Jurkat, Clone E6-1 (cell line): ENCODE measurements around the gene DKK3. TPM values are rescaled to one million over a fixed set of nuclear protein-coding genes. Genes with fewer than 3 reads are reported as not detected.
"Not testable (repeated sequence)": the region's sequence is repeated elsewhere in the genome, so short reads cannot be mapped to it uniquely, and the experiment has no call there.

Experiments
- DNase-seq: peaks from one replicate; pipeline ENCODE4 v3.0.0-alpha.2; 2011; ENCODE audit warnings: low read depth, low spot score
- H3K4me3 ChIP-seq: 2 replicates; pipeline ENCODE4 v1.5.1; 2011; ENCODE audit warnings: mild to moderate bottlenecking, low read length, control low read depth, moderate library complexity
- polyA plus RNA-seq: library from polyadenylated mRNA; unstranded; fragments of >200 nt; gene quantifications from one replicate; pipeline ENCODE4 v1.2.1, GENCODE V29; 2012; ENCODE audit warnings: missing spikeins; ENCODE audit not compliant: insufficient read length, insufficient read depth

DKK3 gene
- 0.95 TPM for polyA plus RNA-seq

DNA sequence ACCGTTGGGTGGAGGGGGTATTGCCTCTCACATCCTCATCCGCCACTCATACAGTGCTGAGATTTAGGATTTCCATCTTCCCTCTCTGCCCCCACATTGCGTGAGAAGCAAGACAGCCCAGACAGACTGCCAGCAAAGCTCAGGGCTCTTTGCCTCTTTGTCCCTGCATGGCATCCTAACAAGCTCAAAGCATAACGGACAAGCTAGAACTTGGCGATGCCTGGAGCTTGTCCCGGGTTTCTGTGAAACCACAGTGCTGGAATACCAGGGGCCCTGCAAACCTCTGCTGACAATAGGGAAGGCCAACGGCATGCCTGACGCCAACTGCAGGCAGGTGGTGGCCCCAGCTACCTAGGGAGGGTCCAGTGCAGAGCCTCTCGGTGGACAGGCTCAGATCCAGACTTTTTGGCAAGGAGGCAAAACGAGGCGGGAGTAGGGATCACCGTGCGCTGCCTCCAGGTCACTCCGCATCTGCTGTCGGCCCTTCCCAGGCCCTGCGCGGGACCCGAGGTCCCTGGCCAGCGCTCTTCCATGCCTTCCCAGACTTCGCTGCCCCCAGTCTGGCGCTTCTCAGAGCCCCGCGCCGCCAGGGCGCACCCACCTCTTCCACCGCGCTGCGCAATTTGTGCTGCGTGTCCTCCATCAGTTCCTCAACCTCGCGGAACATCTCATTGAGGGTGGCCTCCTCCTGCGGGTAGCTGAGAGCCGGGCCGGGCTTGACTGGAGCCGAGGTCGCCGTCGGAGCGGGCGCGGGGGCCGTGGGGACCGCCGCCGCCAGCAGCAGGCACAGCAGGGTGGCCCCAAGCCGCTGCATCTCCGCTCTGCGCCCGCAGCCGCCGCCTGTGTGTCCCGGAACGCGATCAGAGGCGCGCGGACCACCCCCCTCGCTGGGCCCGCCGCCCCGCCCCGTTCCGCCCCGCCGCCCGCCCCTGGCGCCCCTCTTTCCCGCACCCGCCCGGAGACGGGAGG lies at the start of gene DKK3:
Gene DKK3, minus strand, starts transcription at position 858 of the 969 bp plus-strand sequence. Its CDS starts 44 bp downstream, at position 814.
- peak within 1 kb of the TSS; percentile 11; the same call in 1 of the 2 replicates for H3K4me3 ChIP-seq
- DNase-seq: no peak

DNA sequence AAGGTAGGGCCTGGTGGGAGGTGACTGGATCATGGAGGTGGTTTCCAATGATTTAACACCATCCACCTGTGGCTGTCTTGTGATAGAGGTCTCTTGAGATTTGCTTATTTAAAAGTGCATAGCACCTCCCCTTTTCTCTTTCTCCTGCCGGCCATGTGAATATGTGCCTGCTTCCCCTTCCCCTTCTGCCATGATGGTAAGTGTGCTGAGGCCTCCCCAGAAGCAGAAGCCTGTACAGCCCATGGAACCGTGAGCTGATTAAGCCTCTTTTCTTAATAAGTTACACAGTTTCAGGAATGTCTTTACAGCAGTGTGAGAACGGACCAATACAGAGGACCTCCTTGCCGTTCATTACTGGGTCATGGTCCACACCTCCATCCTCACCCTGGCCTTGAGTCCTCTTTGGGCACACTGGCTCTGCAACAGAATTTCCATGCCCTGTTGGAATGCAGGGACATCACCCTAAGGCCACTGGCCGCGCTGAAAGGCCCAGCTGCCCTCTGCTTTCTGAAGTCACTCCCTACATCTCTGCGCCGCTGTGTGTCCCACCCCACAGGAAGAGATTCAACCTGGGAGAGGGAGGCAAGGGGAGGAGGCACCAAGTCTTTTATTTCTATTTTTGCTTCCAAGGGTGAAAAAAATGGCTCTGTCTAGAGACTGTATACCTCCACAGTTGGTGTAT lies 49.0 kb upstream of the DKK3 start:
- no peak for DNase-seq
- no peak overlapping the region for H3K4me3 ChIP-seq

DNA sequence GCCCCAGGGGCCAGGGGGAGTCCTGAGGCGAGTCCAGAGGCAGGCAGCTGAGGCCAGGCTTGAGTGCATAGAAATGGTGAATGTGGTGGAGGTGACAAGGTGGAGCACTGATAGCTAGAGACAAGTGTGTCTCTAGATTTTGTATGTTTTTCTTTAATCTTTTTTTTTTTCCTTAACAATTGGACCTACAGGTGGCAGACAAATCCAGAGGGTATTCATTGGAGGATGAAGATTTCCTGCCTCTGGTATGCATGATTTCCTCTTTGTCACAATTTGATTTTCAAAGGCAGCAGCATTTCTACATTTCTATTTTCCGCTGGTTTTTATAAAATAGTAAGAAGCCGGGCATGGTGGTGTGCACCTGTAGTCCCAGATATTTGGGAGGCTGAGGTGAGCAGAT lies 47.7 kb upstream of the DKK3 start:
- no peak for DNase-seq
- no peak overlapping the region for H3K4me3 ChIP-seq

DNA sequence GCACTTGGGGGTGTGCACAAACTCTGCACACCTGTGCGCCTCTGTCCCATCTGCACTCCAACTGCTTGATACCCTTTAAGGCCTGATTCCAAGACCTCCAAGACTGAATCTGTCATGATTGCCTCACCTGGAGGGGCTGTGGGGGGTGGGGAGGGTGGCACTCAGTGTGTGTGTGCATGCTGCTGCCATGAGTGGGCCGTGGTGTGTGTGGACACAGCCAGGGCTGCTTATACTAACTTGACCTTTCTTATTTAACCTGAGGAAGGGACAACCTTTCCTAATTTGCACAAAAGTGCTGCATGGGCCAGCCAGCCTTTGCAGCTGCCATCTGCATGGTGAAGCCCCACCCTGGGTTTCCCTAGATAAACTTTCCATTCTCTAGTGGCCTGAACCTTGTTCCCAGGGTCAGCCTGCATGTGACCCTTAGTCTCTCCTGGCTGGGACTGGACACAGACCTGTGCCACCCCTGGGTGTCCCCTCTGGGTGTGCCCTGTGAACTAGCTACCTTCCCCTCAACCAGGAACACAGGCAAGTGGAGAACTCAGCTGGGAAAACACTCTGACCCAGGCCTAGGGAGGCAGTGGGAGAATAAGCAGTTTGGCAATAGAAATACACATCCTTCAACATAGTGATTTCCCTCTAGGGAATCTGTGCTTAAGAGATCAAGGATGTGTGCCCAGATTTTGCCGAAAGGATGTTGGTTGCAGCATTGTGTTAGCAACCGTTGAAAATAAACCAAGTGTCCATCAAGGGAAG lies 45.4 kb upstream of the DKK3 start:
- DNase-seq: no peak
- H3K4me3 ChIP-seq: no peak overlapping the region

DNA sequence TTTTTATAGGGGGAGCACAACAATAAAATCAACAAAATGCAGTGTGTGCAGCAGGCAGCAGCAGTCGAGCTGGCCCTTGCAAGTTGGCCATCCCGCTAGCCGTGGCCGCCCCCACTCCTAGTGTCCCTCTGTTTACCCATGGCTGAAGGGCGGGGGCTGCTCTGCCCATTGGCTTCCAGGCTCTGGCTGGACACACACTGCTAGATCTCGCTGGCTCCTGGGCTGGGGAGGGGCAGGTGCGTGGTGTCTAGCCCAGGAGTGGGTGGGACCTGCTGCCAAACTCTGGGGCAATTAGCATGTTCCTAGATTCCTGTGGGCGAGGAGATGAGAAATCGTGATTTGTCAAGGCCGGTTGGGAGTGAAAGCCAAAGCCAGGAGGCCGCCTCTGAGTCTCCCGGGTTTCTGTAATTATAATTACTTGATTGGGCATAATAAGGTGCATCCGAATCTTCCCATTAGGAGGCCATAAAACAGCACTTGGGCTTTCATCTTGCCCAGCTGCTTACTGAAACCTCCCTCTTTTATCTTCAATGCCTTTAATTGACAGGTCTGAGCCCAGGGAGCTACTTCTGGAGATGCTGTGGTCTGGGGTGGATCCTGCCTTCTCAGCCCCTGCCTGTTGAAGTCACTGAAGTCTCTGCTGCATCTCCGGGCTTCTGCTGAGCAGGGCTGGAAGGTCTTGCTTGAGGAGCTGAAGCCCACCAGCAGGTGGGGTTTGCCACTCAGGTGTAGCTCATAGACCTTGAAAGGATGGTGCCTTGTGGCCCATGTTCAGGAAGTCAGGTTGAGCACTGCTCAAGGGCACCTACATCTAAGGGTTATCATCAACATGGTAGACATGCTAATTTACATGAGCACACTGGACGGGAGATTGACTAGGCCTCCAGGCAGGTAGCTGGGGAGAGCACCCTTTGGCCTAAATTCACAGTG lies 44.5 kb upstream of the DKK3 start:
- no peak overlapping the region for H3K4me3 ChIP-seq
- DNase-seq: peak; percentile 52

DNA sequence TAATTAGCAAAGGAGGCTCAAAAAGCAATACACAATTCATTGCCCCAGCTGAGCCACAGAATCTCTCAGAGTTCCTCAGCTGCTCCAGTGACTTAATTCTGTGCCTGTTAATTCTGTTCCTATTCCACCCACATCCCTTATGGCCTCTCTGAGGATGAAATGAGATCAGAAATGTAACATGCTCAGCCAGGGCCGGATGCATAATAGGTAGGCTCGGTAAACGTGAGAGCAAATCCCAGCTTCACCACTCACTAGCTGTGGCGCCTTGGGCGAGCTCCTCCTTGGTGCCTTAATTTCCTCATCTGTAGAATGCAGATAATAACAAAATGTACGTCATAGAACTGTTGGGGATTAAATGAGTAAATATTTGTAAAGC lies 42.8 kb upstream of the DKK3 start:
- no peak for DNase-seq
- no peak overlapping the region for H3K4me3 ChIP-seq

DNA sequence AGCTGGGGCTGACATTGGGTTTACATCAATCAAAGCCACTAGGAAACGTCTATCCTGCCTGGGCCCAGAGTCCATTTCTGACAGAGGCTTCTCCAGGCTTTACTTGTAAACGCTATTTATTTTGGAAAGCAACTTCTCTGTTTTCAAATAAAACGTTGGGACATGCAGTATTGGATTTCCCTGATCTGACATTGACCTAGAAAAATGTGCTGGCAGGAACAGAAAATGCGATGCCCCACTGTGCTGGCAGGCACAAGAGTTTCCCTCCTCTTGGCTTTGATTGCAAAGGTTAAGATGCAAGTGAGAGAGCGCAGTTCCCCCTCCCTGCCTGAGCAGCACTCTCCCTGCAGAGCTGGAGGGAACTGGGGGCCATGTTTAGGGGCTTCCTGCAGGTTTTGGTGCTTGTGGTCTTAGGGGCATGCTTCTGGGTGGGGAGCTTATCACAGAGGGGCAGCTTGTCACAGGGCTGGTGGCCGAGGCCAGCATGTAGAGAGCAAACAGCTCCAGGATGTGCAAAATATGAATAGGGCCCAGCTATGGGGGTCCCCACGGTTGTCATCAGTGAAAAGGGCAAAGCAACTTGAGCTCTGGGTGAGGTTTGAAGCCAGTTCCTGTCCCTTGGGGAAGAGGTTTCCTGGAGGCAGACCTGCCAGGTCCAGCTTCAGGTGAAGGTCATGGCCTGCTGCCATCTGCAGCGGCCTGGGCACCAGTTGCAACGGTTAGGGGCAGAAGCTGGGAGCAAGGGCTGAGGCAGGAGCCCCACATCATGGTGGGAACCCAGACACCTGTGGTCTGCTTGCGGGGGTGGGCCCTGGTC lies 42.3 kb upstream of the DKK3 start:
- no peak overlapping the region for H3K4me3 ChIP-seq
- no peak for DNase-seq

DNA sequence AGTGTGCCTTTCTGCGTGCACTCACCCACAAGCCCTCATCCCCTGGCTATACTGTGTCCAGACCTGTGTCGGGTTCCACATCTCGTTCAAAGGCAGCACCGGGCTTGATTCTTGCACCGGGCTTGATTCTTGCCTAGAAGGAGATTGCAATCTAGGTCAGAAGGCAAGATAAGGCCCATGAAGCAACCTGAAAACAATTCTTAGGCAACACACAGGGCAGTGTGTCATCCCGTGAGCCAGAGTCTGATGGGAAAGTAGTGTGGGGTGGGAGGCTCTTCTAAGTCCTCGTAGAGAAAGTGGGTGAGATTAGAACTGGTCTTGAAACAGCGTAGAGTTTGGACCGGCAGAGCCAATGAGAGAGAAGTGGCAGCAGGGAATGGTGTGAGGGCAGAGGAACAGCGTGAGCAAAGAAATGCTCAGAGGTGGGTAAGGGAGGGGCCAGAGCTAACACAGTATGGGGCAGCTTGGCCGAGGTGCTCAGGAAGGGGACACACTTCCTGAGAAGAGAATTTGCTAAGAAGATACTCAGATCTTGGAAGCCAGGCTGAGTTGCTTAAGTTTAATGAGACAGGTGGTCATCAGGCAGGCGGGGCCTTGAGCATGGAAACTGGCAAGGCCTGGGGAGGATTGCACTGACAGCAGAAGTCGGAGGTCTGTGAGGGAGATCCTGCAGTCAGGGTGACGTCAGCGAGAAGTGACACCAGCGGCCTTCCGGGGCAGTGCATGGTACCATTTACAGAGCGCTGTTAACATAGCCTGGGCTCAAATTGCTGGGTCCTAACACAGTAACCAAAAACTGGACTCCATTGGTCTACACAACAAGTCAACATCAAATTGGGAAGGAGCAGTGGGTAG lies 40.7 kb upstream of the DKK3 start:
- DNase-seq: no peak
- H3K4me3 ChIP-seq: no peak overlapping the region

DNA sequence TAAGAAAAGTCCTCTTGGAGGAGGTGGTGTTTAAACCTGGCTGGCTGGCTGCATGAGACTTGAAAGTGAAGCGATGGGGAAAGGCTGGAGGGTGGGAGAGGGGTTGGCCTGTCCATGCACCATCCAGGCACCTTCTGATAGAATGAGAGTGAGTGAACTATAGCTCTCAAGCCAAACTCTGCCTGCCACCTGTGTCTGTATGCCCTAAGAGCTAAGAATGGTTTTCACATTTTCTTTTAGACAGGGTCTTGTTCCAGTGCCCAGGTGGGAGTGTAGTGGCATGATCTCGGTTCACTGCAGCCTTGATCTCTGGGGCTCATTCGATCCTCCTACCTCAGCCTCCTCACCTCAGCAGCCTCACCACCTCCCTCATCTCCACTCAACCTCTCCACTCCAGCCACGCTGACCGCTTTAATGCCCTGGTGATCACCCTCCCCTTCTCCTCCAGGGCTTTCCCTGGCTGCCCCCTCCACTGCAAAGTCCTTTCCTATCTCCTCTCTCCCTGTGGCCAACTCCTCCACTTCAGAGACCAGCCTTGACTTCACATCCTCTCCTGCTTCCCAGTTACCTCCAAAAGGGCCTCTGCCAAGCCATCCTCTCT lies 38.3 kb upstream of the DKK3 start:
- DNase-seq: no peak

DNA sequence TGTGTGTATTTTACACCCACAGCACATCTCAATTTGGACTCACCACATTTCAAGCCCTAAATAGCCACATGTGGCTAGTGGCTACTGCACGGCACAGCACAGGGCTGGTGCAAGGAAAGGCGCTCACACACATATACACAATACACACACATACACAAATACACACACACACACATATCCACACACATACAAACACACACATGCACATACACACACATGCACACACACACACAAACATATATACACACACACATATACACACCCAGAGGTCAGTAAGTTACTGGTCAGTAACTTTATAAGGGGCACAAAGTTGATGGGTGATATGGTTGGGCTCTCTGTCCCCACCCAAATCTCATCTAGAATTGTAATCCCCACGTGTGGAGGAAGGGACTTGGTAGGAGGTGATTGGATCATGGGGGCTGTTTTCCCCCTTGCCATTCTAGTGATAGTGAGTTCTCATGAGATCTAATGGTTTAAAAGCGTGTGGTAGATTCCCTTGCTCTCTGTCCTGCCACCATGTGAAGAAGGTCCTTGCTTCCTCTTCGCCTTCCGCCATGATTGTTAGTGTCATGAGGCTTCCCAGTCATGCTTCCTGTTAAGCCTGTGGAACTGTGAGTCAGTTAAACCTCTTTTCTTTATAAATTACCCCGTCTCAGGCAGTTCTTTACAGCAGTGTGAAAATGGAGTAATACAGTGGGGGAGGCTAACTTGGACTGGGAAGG lies 37.6 kb upstream of the DKK3 start:
- H3K4me3 ChIP-seq: no peak overlapping the region
- no peak for DNase-seq

More for the DNA sequence above, 38.3 kb upstream of the DKK3 start:
- H3K4me3 ChIP-seq: no peak overlapping the region

DNA sequence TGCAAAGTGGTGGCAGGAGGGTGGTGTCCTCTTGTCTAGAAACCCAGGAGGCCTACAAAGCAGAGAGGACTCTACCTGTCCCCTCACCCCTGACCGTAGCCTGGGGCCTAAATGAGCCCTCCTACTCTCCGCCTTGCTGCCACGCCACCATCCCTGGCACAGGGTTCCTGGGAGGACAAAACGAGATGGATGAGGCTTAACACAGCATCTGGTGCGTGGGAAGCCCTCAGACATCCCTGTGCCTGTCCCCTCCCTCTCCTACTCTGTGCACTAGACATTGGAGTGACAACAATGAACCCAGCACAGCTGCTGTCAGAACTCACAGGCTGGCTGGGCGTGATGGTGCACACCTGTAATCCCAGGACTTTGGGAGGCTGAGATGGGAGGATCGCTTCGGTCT lies 36.4 kb upstream of the DKK3 start:
- no peak overlapping the region for H3K4me3 ChIP-seq
- no peak for DNase-seq

DNA sequence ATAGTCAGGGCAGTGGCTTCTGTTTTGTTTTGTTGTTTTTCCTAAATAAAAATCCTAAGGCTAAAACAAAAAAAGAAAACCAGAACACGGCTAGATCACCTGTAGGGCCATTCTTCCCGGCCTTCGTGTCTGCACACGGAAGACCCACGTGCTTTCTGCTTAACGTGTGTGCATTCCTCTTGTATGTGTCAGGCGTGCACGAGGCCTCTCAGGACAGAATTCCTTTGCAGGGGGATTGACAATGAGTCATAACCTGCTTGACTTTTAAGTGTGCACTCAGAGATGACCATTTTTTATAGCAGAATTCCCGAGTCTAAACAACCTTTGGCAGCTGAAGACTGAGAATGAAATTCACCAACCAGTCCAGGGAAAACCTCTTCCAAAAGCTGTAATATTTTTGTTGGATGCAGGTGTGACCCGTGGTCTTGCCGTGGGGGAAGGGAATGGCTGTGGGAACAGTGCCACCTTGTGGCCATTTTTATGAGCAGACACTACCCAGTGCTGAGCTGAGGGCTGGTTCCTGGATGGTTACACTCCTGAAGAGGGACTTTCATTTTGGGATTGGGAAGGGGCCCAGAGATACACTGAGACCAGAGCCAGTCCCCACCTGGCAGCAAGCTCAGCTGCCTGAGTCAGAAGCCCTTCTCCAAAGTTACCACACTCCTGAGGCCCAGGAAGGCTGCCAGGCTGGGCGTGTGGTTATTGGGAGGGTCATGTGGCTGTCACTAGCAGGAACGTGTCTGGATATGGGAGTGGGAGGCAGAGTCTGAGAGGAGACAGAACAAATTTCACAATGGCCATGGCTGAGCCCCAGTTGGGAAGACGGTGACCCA lies 35.7 kb upstream of the DKK3 start:
- H3K4me3 ChIP-seq: no peak overlapping the region
- DNase-seq: peak; percentile 39

DNA sequence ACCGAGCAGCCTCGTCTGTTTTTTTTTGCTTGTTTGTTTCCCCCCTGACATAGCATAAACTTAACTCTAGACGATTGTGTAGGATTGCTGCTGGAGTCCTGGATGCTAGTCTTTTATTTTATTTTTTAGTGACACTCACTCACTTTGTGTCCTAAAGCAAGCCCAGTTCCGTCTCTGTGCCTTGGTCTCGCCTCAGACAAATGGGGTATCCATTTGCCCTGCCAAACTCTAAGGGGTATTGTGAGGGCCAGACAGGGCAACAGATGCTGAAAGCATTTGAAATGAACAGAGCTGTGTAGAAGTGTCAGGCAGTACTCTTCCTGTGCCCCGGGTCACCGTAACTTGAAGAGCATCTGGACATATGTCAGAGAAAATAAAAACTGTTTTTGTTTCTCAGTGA lies 34.8 kb upstream of the DKK3 start:
- no peak overlapping the region for H3K4me3 ChIP-seq

DNA sequence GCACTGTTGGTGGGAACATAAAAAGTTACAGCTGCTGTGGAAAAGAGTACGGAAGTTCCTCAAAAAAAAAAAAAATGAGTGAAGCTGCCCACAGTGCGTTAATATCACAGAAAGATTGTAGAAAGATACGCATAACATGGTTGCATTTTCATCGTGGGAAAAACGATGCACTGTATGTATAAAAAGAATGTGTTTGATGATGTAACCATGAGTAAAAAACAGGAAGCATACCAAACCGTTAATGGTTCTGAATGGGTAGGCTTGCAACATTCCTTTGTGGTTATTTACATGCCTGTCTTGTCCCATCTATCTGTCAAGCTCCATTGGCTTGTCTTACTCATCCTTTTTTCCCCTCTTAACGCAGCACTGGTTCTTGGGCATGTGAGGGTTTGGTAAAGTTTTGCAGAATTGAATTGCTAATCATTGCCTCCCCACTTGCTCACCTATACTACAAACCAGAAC lies 33.8 kb upstream of the DKK3 start:
- peak; percentile 15 for DNase-seq
- H3K4me3 ChIP-seq: no peak overlapping the region

More for the DNA sequence above, 34.8 kb upstream of the DKK3 start:
- no peak for DNase-seq

DNA sequence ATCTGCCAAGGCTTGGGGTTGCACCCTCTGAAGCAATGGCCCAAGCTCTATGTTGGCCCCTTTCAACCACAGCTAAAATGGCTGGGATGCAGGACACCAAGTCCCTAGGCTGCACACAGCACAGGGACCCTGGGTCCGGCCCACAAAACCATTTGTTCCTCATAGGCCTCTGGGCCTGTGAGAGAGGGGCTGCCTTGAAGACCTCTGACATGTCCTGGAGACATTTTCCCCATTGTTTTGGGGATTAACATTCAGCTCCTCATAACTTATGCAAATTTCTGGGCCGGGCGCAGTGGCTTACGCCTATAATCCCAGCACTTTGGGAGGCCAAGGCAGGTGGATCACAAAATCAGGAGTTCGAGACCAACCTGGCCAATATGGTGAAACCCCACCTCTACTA lies 32.3 kb upstream of the DKK3 start:
- DNase-seq, H3K4me3 ChIP-seq: not testable (repeated sequence)
